Dermis microvascular lymphatic vessel endothelial cell (primary cell): ENCODE data around the gene SUPT20HL1. TPM values are rescaled to one million over a fixed set of nuclear protein-coding genes. Genes with fewer than 3 reads are reported as not detected.
"Not testable (repeated sequence)": the region's sequence is repeated elsewhere in the genome, so short reads cannot be mapped to it uniquely, and the experiment has no call there.

ENCODE experiments used
- DNase-seq, 2 donors: peaks; one replicate each; pipeline versions ENCODE4 v3.0.0 to v3.0.0-alpha.2; 2010; ENCODE audit warnings: low read depth in 2 of 2
- total RNA-seq: library from RNA; depleted of rRNA; stranded (reverse); fragments of >200 nt; gene quantifications from 2 replicates; pipeline ENCODE4 v1.2.1, GENCODE V29; 2014

Gene SUPT20HL1
- total RNA-seq: not detected in 2 replicates

- DNase-seq: no peak
Observed at GRCh38 chrX:24360272-24360671, at the start of gene SUPT20HL1. TSS of gene SUPT20HL1 (plus strand) at chrX:24360639. CDS start at chrX:24362761, 2,122 bp downstream.

DNA sequence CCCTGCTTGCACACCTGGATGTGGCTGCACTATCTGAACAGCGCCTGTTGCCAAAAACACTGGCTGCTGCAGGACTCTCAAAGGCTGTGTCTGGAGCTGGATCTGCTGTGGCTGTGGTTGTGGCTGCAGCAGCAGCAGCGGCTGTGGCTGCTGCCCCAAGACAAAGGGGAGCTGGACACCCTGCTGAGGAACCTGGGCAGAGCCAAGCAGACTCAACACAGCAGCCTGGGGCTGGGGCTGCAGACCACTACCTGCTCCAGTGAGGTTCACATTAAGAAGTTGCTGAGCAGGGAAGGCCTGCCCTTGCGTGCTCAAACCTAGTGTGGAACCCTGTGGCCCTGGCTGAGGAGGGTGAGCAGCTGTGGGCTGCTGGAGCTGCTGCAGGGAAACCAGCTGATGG, 49.5 kb upstream of the SUPT20HL1 start:
- not testable (repeated sequence) for DNase-seq

- DNase-seq: not testable (repeated sequence)
Observed at GRCh38 chrX:24311507-24312248, 48.8 kb upstream of the SUPT20HL1 start.

DNA sequence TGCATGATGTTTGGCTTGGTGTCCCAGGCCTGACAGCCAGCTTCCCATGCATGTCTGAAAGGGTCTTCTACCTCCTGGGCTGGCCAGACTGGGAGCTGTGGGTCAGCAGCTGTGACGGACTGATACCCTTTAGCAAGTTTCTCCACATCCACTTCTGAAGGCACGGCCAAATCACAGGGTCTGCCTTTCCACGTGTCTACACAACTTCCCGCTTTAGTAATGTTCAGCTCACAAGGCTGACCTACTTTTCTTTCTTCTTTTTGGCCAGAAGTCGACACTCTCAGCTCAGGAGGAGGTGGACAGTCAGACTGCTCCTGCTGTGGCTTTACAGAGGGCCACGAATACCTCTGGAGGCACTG, 48.2 kb upstream of the SUPT20HL1 start:
- DNase-seq: not testable (repeated sequence)

GRCh38 chrX:24314019-24314635, 46.3 kb upstream of the SUPT20HL1 start, which contains the start of gene SUPT20HL2:
TSS of gene SUPT20HL2 (minus strand) at chrX:24314069. CDS start at chrX:24313315, 754 bp downstream.
- DNase-seq: no peak

DNA sequence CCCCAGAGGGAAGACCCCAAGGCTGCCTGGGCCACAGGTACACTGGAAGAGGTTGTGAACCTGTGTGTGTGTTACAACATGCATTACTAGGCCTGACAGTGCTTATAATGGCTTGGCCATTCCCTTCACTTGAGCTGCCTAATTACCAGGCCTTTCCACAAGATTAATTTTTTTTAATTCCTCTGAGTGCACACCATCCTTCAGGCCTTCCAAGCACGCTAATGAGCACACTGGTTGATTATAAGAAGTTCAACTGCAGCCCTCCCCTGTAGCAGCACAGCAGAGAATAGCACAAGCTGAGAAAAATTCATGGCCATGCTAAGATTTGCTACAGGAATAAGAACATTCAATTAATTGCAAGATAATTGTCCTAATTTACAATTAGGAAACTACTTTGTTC, 44.3 kb upstream of the SUPT20HL1 start:
- DNase-seq: no peak

- no peak for DNase-seq
Observed at GRCh38 chrX:24317567-24317966, 42.9 kb upstream of the SUPT20HL1 start.

- no peak for DNase-seq
Observed at GRCh38 chrX:24321741-24322395, 38.6 kb upstream of the SUPT20HL1 start.

DNA sequence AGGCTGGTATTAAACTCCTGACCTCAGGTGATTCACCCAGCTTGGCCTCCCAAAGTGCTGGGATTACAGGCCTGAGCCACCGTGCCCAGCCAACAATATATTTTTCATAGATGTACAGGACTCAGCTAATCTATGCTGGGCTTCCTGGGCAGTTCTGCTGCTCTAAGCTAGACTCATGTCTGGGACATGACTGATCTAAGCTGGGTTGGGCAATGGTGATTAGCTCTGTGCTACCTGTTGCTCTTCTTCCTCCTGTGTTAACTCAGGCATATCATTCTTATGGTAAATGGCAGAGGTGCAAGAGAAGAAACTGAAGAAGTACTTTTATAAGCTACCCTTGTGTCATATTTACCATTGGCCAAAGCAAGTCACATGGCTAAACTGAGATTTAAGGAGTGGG, 35.2 kb upstream of the SUPT20HL1 start:
- no peak for DNase-seq

GRCh38 chrX:24332878-24333277, 27.6 kb upstream of the SUPT20HL1 start:
- DNase-seq: no peak

- DNase-seq: no peak
Observed at GRCh38 chrX:24333371-24333770, 27.1 kb upstream of the SUPT20HL1 start.

DNA sequence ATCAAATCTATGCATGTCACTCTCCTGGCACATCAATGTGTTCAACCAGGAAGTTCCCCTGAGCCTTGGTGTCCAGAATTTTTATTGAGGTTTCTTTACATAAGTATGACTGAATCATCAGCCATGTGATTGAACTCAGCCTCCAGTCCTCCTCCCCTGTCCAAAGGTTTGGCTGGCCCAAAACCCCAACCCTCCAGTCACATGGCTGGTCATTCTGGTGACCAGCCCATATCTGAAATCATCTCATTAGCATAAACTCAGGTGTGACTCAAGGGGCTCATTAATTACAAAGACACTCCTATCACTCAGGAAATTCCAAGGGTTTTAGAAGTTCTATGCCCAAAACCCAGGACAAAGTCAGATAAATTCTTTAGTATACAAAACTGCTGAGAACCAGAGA, 26.0 kb upstream of the SUPT20HL1 start:
- no peak for DNase-seq

DNA sequence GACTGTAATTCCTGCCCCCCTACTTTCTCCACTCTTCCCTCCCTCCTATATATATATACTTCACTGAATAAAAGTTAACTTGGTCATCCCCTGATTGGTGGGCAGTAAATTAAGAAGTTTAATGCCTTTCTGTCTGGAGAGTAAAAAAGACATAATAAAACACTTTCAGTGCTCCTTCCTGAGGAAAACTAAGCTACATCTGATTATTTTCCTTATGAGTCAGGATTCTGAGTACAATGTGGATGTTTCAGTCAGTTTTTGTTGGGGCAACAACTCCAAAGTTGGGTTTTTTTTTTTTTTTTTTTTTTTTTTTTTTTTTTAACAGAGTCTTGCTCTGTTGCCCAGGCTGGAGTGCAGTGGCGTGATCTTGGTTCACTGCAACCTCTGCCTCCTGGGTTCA, 24.6 kb upstream of the SUPT20HL1 start:
- peak in 1 of 2 donors; percentile 3 for DNase-seq

DNA sequence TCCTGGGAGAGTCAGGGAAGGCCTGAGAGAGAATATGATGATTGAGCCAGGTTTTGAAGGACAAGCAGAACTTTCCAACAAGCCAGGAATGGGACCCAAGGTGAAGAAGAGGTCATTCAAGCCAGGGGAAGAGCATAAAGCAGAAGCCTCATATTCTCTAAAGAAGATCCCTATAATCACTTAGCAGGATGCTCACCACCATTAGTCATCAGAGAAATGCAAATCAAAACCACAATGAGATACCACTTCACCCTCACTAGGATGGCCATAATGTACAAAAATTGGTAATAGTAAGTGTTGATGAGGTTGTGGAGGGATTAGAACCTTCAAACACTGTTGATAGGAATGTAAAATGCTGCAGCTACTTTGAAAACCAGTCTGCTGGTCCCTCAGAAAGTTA, 20.5 kb upstream of the SUPT20HL1 start:
- DNase-seq: no peak

DNA sequence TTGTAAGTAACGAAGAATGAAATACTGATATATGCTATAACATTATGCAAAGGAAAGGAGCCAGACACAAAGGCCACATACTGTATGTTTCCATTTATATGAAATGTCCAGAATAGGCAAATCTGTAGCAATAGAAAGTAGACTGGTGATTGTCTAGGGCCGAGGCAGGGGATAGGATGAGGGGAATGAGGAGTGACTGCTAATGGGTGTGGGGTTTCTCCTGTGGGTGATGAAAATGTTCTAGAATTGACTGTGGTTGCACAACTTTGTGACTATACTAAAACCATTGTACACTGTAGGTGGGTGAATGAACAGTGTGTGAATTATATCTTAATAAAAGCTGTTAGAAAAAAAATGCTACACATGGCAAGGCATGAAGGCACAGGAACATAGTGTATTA, 19.9 kb upstream of the SUPT20HL1 start:
- no peak for DNase-seq

GRCh38 chrX:24341795-24342194, 18.6 kb upstream of the SUPT20HL1 start:
- peak in 1 of 2 donors; percentile 47 for DNase-seq

GRCh38 chrX:24343719-24344118, 16.7 kb upstream of the SUPT20HL1 start:
- DNase-seq: no peak

DNA sequence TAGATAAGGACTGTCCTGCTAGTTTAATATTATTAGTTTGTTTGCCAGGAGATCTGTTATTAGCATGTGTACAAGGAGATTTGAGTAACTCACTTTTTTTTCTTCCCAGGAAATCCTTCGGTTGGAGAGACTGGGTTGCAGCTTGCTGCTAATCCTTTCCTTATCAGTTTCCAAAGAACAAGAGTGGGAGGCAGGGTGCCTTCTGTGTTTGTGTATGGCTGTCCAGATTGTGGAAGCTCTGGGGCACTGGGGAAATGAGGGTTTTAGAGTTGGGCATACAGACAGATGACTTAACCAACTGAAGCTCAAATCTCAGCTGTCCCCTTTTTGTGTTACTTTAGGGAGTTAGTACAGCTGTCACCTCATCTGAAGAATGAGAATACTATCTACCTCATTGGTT, 12.6 kb upstream of the SUPT20HL1 start:
- DNase-seq: no peak

GRCh38 chrX:24350217-24350616, 10.2 kb upstream of the SUPT20HL1 start:
- DNase-seq: no peak

- peak in 1 of 2 donors; percentile 0 for DNase-seq
Observed at GRCh38 chrX:24355095-24355494, 5.3 kb upstream of the SUPT20HL1 start.

GRCh38 chrX:24357106-24357505, 3.3 kb upstream of the SUPT20HL1 start:
- DNase-seq: peak in 1 of 2 donors; percentile 62

GRCh38 chrX:24362089-24362745, 1.8 kb downstream of the SUPT20HL1 start:
- DNase-seq: not testable (repeated sequence)
